Measurements from ENCODE around the gene CASP10.
"Not testable (repeated sequence)": the region's sequence is repeated elsewhere in the genome, so short reads cannot be mapped to it uniquely, and the experiment has no call there.

Gene CASP10

DNA sequence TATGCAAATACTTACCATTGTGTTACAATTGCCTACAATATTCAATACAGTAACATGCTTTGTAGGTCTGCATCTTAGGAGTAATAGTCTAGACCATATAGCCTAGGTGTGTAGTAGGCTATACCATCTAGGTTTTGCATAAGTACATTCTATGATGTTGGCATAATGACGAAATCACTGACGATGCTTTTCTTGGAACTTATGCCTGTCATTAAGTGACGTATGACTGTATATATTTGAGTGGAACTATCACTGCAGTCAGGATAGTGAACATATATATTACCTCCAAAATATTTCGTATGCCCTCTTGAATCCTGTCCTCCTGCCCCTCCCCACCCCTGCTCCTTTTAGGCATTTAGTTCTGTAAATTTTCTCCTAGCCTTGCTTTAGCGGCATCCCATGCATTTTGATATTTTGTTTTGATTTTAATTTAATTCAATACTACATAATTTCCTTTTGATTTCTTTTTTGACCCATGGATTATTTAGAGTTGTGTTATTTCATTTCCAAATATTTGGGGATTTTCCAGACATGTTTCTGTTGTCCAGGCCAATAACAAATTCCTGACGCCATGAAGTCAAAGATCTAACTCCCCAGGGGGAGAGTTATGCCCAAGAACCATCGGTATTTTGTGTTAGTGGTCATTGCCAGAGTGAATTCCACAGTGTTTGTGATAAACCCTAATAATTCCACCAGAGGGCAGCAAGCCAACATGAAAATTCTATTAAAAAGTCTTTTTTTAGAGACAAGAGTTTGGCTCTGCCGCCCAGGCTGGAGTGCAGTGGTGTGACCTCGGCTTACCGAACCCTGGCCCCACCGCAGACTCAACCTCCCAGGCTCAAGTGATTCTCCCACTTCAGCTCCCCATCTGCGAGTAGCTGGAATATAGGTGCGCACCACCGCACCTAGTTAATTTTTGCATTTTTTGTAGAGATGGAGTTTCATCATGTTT is 53.2 kb downstream of the CASP10 start:
- H3K9me3 ChIP-seq (ENCODE audit: control insufficient read depth, insufficient read depth, low read depth, low read length), result peaks cover 2% of the 10 kb centered on the region; the same call in 1 of the 2 replicates
- no peak overlapping the region for H3K27ac ChIP-seq (ENCODE audit: low read depth, low read length)
- peaks cover 15% of the 10 kb centered on the region for H3K4me1 ChIP-seq (ENCODE audit: control insufficient read depth, insufficient read depth, low read length)
- H3K27me3 ChIP-seq (ENCODE audit: control insufficient read depth, insufficient read depth, low read length), result no peaks in the 10 kb centered on the region
- peaks cover 7% of the 10 kb centered on the region; the same call in 1 of the 2 replicates for H3K36me3 ChIP-seq (ENCODE audit: control insufficient read depth, insufficient read depth, low read length)
- H3K9ac ChIP-seq (ENCODE audit: low read length), result no peak overlapping the region
- no peak overlapping the region for H3K4me3 ChIP-seq (ENCODE audit: low read depth, low read length)

- no peak overlapping the region for H3K9ac ChIP-seq (ENCODE audit: low read length)
- peaks cover 2% of the 10 kb centered on the region; the same call in 1 of the 2 replicates for H3K9me3 ChIP-seq (ENCODE audit: control insufficient read depth, insufficient read depth, low read depth, low read length)
- H3K27me3 ChIP-seq (ENCODE audit: control insufficient read depth, insufficient read depth, low read length), result no peaks in the 10 kb centered on the region
Observed at GRCh38 chr2:201237486-201238123, 54.7 kb downstream of the CASP10 start.

DNA sequence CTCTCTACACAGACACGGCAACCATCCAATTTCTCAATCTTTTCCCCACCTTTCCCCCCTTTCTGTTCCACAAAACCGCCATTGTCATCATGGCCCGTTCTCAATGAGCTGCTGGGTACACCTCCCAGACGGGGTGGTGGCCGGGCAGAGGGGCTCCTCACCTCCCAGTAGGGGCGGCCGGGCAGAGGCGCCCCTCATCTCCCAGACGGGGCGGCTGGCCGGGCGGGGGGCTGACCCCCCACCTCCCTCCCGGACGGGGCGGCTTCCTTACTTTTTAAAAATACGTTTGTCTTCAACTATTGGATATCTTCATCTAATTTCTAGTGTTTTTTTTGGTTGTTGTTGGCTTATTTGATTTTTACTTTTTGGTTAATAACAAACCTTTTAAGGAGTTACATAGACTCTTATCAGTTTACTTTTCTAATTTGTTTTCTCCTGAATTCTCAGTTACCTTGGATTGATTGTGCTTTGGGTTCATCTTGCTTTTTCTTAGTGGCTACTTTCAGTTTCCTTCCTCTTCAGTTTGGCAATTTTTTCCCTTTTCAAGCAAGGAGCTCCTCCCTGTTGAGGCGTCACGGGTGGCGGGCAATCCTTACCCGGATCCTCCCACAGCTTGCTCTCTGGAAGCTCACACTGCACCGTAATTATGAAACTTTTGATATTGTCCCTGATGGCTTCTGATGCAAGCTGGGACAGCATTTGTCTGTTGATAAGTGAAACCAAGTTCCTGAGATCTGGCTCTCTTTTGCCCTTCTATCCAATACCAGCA is 56.4 kb downstream of the CASP10 start:
- H3K36me3 ChIP-seq (ENCODE audit: control insufficient read depth, insufficient read depth, low read length); H3K27ac ChIP-seq (ENCODE audit: low read depth, low read length); H3K27me3 ChIP-seq (ENCODE audit: control insufficient read depth, insufficient read depth, low read length); H3K4me3 ChIP-seq (ENCODE audit: low read depth, low read length); H3K9me3 ChIP-seq (ENCODE audit: control insufficient read depth, insufficient read depth, low read depth, low read length); H3K9ac ChIP-seq (ENCODE audit: low read length); H3K4me1 ChIP-seq (ENCODE audit: control insufficient read depth, insufficient read depth, low read length): not testable (repeated sequence)

More at GRCh38 chr2:201237486-201238123, 54.7 kb downstream of the CASP10 start:
- H3K4me1 ChIP-seq (ENCODE audit: control insufficient read depth, insufficient read depth, low read length), result peaks cover 9% of the 10 kb centered on the region
- H3K36me3 ChIP-seq (ENCODE audit: control insufficient read depth, insufficient read depth, low read length), result peaks cover 7% of the 10 kb centered on the region; the same call in 1 of the 2 replicates
- H3K27ac ChIP-seq (ENCODE audit: low read depth, low read length), result no peak overlapping the region
- H3K4me3 ChIP-seq (ENCODE audit: low read depth, low read length), result no peak overlapping the region

- peaks cover 2% of the 10 kb centered on the region; the same call in 1 of the 2 replicates for H3K9me3 ChIP-seq (ENCODE audit: control insufficient read depth, insufficient read depth, low read depth, low read length)
Observed at GRCh38 chr2:201242571-201243277, 59.8 kb downstream of the CASP10 start.

GRCh38 chr2:201244829-201245228 is 61.9 kb downstream of the CASP10 start:
- Histone ChIP-seq H3K4me3 (ENCODE audit: low read depth, low read length) (no peak overlapping the region), H3K27ac (ENCODE audit: low read depth, low read length) (no peak overlapping the region), H3K9me3 (ENCODE audit: control insufficient read depth, insufficient read depth, low read depth, low read length) (peaks cover 5% of the 10 kb centered on the region; the same call in 1 of the 2 replicates), H3K9ac (ENCODE audit: low read length) (no peak overlapping the region), H3K4me1 (ENCODE audit: control insufficient read depth, insufficient read depth, low read length) (no peaks in the 10 kb centered on the region), H3K27me3 (ENCODE audit: control insufficient read depth, insufficient read depth, low read length) (no peaks in the 10 kb centered on the region), H3K36me3 (ENCODE audit: control insufficient read depth, insufficient read depth, low read length) (peaks cover 2% of the 10 kb centered on the region; the same call in 1 of the 2 replicates)

More at GRCh38 chr2:201242571-201243277, 59.8 kb downstream of the CASP10 start:
- Histone ChIP-seq H3K36me3 (ENCODE audit: control insufficient read depth, insufficient read depth, low read length) (peaks cover 7% of the 10 kb centered on the region; the same call in 1 of the 2 replicates), H3K4me3 (ENCODE audit: low read depth, low read length) (no peak overlapping the region), H3K4me1 (ENCODE audit: control insufficient read depth, insufficient read depth, low read length) (no peaks in the 10 kb centered on the region), H3K27ac (ENCODE audit: low read depth, low read length) (no peak overlapping the region), H3K9ac (ENCODE audit: low read length) (no peak overlapping the region), H3K27me3 (ENCODE audit: control insufficient read depth, insufficient read depth, low read length) (no peaks in the 10 kb centered on the region)

- H3K9ac ChIP-seq (ENCODE audit: low read length), result no peak overlapping the region
- peaks cover 7% of the 10 kb centered on the region; the same call in 1 of the 2 replicates for H3K9me3 ChIP-seq (ENCODE audit: control insufficient read depth, insufficient read depth, low read depth, low read length)
- H3K27me3 ChIP-seq (ENCODE audit: control insufficient read depth, insufficient read depth, low read length), result no peaks in the 10 kb centered on the region
- H3K36me3 ChIP-seq (ENCODE audit: control insufficient read depth, insufficient read depth, low read length), result no peaks in the 10 kb centered on the region
- no peak overlapping the region for H3K4me3 ChIP-seq (ENCODE audit: low read depth, low read length)
- no peaks in the 10 kb centered on the region for H3K4me1 ChIP-seq (ENCODE audit: control insufficient read depth, insufficient read depth, low read length)
- H3K27ac ChIP-seq (ENCODE audit: low read depth, low read length), result no peak overlapping the region
Observed at GRCh38 chr2:201246280-201246679, 63.3 kb downstream of the CASP10 start.

GRCh38 chr2:201248288-201248844 is 65.4 kb downstream of the CASP10 start:
- Histone ChIP-seq H3K27ac (ENCODE audit: low read depth, low read length) (no peak overlapping the region), H3K4me1 (ENCODE audit: control insufficient read depth, insufficient read depth, low read length) (no peaks in the 10 kb centered on the region), H3K4me3 (ENCODE audit: low read depth, low read length) (no peak overlapping the region), H3K27me3 (ENCODE audit: control insufficient read depth, insufficient read depth, low read length) (no peaks in the 10 kb centered on the region), H3K36me3 (ENCODE audit: control insufficient read depth, insufficient read depth, low read length) (no peaks in the 10 kb centered on the region), H3K9ac (ENCODE audit: low read length) (no peak overlapping the region), H3K9me3 (ENCODE audit: control insufficient read depth, insufficient read depth, low read depth, low read length) (peaks cover 7% of the 10 kb centered on the region; the same call in 1 of the 2 replicates)

- Histone ChIP-seq H3K36me3 (ENCODE audit: control insufficient read depth, insufficient read depth, low read length) (no peaks in the 10 kb centered on the region), H3K9ac (ENCODE audit: low read length) (no peak overlapping the region), H3K4me3 (ENCODE audit: low read depth, low read length) (no peak overlapping the region), H3K4me1 (ENCODE audit: control insufficient read depth, insufficient read depth, low read length) (peaks cover 10% of the 10 kb centered on the region), H3K9me3 (ENCODE audit: control insufficient read depth, insufficient read depth, low read depth, low read length) (peaks cover 7% of the 10 kb centered on the region; the same call in 1 of the 2 replicates), H3K27ac (ENCODE audit: low read depth, low read length) (no peak overlapping the region), H3K27me3 (ENCODE audit: control insufficient read depth, insufficient read depth, low read length) (no peaks in the 10 kb centered on the region)
Observed at GRCh38 chr2:201249889-201250288, 66.9 kb downstream of the CASP10 start.

DNA sequence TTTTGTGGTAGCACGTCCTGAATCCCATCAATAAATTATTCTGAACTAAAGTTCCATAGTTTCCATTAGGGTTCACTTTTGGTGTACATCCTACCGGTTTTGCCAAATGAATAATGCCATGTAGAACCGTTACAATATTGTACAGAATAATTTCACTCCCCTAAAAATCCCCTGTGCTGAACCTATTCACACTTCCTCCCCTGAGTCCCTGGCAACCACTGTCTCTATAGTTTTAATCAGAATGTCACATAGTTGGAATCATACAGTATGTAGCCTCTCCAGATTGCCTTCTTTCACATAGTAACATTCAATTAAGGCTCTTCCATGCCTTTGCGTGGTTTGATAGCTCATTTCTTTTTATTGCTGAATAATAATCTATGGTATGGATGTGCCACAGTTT is 67.8 kb downstream of the CASP10 start:
- H3K4me3 ChIP-seq (ENCODE audit: low read depth, low read length), result no peak overlapping the region
- H3K4me1 ChIP-seq (ENCODE audit: control insufficient read depth, insufficient read depth, low read length), result peaks cover 10% of the 10 kb centered on the region
- no peak overlapping the region for H3K27ac ChIP-seq (ENCODE audit: low read depth, low read length)
- no peaks in the 10 kb centered on the region for H3K27me3 ChIP-seq (ENCODE audit: control insufficient read depth, insufficient read depth, low read length)
- H3K36me3 ChIP-seq (ENCODE audit: control insufficient read depth, insufficient read depth, low read length), result no peaks in the 10 kb centered on the region
- peaks cover 7% of the 10 kb centered on the region; the same call in 1 of the 2 replicates for H3K9me3 ChIP-seq (ENCODE audit: control insufficient read depth, insufficient read depth, low read depth, low read length)
- no peak overlapping the region for H3K9ac ChIP-seq (ENCODE audit: low read length)
